Heart right ventricle (tissue), 16 donors: Measurements from ENCODE around the gene CPT1A. TPM values are rescaled to one million over a fixed set of nuclear protein-coding genes. Genes with fewer than 3 reads are reported as not detected.

Source experiments
- ATAC-seq, 8 donors: fragments of 200-7000 bp; cut with Tn5 transposase; one replicate each; pipeline ENCODE4 v1.9.1; 2020; ENCODE audit warnings: mild to moderate bottlenecking in 8 of 8, moderate library complexity in 8 of 8, moderate number of reproducible peaks in 1 of 8
- DNase-seq, 2 donors: peaks; one replicate each; pipeline ENCODE4 v3.0.0-alpha.2; 2020
- H3K27ac ChIP-seq, 10 donors: fragments of 200-600 bp; sonication (generic) in 2 of 10; one replicate each; pipeline versions ENCODE4 v1.5.0 to v1.8.0; 2020 to 2022; ENCODE audit warnings: mild to moderate bottlenecking in 3 of 10
- H3K27me3 ChIP-seq, 7 donors: fragments of 200-600 bp; one replicate each; pipeline ENCODE4 v1.8.0; 2021 to 2022; ENCODE audit warnings: mild to moderate bottlenecking in 2 of 7
- H3K36me3 ChIP-seq, 9 donors: fragments of 200-600 bp; sonication (generic) in 1 of 9; one replicate each; pipeline versions ENCODE4 v1.5.0 to v1.8.0; 2020 to 2022; ENCODE audit warnings: mild to moderate bottlenecking in 2 of 9
- H3K4me1 ChIP-seq, 9 donors: fragments of 200-600 bp; sonication (generic) in 1 of 9; one replicate each; pipeline versions ENCODE4 v1.5.0 to v1.8.0; 2020 to 2022; ENCODE audit warnings: mild to moderate bottlenecking in 4 of 9
- H3K4me3 ChIP-seq, 10 donors: fragments of 200-600 bp; sonication (generic) in 2 of 10; one replicate each; pipeline versions ENCODE4 v1.5.0 to v1.8.0; 2020 to 2022; ENCODE audit warnings: mild to moderate bottlenecking in 7 of 10, moderate library complexity in 2 of 10
- H3K9me3 ChIP-seq, 11 donors: fragments of 200-600 bp in 10 of 11; sonication (generic) in 2 of 11; one replicate each; pipeline versions ENCODE4 v1.5.0 to v1.8.0; 2013 to 2022; ENCODE audit warnings: mild to moderate bottlenecking in 2 of 11, control low read depth in 1 of 11, moderate library complexity in 1 of 11
- WGBS, 2 donors: extraction: QIAGEN DNeasy Blood & Tissue Kit; methylation state at CpG; one replicate each; pipeline ENCODE4 v1.1.7; 2013; ENCODE audit warnings: inconsistent platforms in 1 of 2; 5-methylcytosine and 5-hydroxymethylcytosine counted together
- intact Hi-C, 10 donors: fragments of 100-400 bp; cut with DNase I; formaldehyde crosslinking; loops; one replicate each; pipeline versions ENCODE4 v1.11.1 to v1.14.2; 2022
- polyA plus RNA-seq, 2 donors: library from polyadenylated mRNA; stranded (reverse); fragments of 200-250 nt; gene quantifications; one replicate each; pipeline ENCODE4 v1.2.3, GENCODE V29; 2013
- total RNA-seq, 10 donors: library from RNA; stranded (reverse); fragmentation: NEBNext Ultra II Directional in 3 of 10; extraction: Animal tissue kit (Norgen Biotek cat#: 25700) in 3 of 10; gene quantifications; one replicate each; pipeline versions ENCODE4 v1.2.1 to v1.2.4, GENCODE V29; 2021 to 2023
- TF ChIP-seq, protein P1 (sequence below), 9 donors: fragments of 200-600 bp; sonication (generic) in 2 of 9; IDR thresholded peaks; one replicate each; pipeline versions ENCODE4 v1.5.0 to v1.8.0; 2021 to 2022; ENCODE audit warnings: antibody characterized with exemption in 9 of 9, mild to moderate bottlenecking in 5 of 9, moderate library complexity in 1 of 9
- donor health status: Arrhythmogenic right ventricular cardiomyopathy.
- donor health status: ischemic (EF 13 %, LVEDD 7.1; RV severe dilation, severe dysfunction).
- donor health status: healthy with polysubstance abuse.
- donor health status: DM: no; HTN: yes; CAD: no.
- donor health status: DM: no; HTN: no; CAD: no.
- donor health status: ischemic (EF 25% LVEDD 6.9; RV normal size, moderate dysfunction).
- donor health status: ischemic (EF 25% LVEDD 5.7; RV mildly dilated, moderate dysfunction).
- donor health status: healthy.
- donor health status: DM: yes; HTN: yes; CAD: no.
- donor health status: Ischemic cardiomyopathy.
- donor health status: ischemic (EF 35%, LVEDD 5.7; RV mildly dilated, moderate dysfunction).
- donor health status: nonischemic (EF 11% LVEDD 7.7; RV severe dilation, severe dysfunction).
- donor health status: DM: yes; HTN: yes; CAD: no.
- donor health status: PGD.
- donor health status: ischemic (EF 29% LVEDD 5.4; RV normal size, mild dysfunction).
- donor health status: nonischemic (EF 23%, LVEDD 6.1; RV moderate dilation, normal function).

CPT1A gene
- total and polyA plus RNA-seq, 12 donors: 18.8 to 84.4 (median 44.2) TPM

DNA sequence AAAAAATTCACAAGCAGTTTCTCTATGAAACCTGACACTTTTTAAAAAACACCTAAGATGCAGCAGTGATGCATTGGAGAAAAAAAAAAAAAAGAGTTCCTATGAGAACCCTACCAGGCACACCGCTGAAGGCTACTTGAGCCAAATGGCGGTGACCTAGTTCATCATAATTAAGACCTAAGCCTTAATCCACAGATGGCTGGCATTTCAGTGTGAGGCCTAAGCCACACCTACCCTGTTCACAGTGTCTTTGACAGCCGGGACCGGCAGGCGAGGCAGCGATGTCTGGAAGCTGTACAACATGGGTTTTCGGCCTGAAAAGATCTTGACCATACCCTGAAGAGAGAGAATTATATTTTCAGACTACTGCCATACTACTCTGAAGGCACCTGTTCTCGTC is 38.0 kb downstream of the CPT1A start:
- H3K36me3 ChIP-seq: peaks cover 4 to 99% (median 52%) of the 10 kb centered on the region in 9 donors
- DNase-seq: no peak
- H3K4me3 ChIP-seq: no peak overlapping the region
- no peak overlapping the region for H3K27ac ChIP-seq
- no peaks in the 10 kb centered on the region for H3K9me3 ChIP-seq
- no peak for ATAC-seq
- no peaks in the 10 kb centered on the region for H3K27me3 ChIP-seq
- intact Hi-C loops: no loop called here
- TF ChIP-seq, protein P1, sequence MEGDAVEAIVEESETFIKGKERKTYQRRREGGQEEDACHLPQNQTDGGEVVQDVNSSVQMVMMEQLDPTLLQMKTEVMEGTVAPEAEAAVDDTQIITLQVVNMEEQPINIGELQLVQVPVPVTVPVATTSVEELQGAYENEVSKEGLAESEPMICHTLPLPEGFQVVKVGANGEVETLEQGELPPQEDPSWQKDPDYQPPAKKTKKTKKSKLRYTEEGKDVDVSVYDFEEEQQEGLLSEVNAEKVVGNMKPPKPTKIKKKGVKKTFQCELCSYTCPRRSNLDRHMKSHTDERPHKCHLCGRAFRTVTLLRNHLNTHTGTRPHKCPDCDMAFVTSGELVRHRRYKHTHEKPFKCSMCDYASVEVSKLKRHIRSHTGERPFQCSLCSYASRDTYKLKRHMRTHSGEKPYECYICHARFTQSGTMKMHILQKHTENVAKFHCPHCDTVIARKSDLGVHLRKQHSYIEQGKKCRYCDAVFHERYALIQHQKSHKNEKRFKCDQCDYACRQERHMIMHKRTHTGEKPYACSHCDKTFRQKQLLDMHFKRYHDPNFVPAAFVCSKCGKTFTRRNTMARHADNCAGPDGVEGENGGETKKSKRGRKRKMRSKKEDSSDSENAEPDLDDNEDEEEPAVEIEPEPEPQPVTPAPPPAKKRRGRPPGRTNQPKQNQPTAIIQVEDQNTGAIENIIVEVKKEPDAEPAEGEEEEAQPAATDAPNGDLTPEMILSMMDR (IDR thresholded peaks at IDR 0.05): no peak
- 86 to 92% methylated on average over 8 of the region's 8 CpGs for WGBS, 2 donors
- H3K4me1 ChIP-seq: peaks cover 0 to 4% (median 0%) of the 10 kb centered on the region in 9 donors

DNA sequence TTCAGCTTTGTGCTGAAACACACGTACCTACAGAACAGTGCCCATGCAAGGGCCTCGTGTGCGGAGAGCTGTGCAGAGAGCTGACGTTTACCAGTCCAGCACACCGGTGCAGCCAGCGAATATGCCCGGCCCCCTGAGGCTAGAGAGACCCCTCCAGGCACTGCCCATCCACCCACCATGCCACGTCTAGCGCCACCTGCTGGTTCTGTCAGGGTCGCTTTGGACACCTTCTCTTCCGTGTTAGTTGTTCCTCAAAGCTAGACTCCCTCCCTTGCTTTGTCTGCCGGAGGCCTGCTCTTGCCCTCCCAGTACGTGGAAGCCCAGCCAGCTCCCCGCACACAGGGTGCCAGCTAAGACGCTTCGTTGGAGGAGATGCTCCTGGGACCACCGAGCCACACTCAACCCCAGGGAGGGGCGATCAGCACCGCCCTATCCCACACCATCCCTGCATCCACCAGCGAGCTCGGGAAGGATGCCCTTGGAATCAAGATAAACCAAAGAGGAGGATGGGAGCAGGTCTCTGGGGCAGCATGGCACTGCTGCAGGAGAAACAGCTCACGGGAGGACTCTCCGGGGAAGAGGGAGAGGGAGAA is 43.4 kb downstream of the CPT1A start:
- ATAC-seq (peak in 4 of 8 donors; percentile 25 to 56 (median 42)), DNase-seq (peak in 1 of 2 donors; percentile 29)
- H3K27ac ChIP-seq: peak overlapping the region in 1 of 10 donors; percentile 0
- peaks cover 0 to 6% (median 0%) of the 10 kb centered on the region in 9 donors for H3K4me1 ChIP-seq
- no peaks in the 10 kb centered on the region for H3K9me3 ChIP-seq
- 69 to 71% methylated on average over 23 of the region's 23 CpGs for WGBS, 2 donors
- no peaks in the 10 kb centered on the region for H3K27me3 ChIP-seq
- intact Hi-C loops: no loop called here
- TF ChIP-seq, protein P1 (IDR thresholded peaks at IDR 0.05): peak; percentile 21 to 65 (median 61)
- no peak overlapping the region for H3K4me3 ChIP-seq
- peaks cover 0 to 100% (median 57%) of the 10 kb centered on the region in 9 donors for H3K36me3 ChIP-seq

DNA sequence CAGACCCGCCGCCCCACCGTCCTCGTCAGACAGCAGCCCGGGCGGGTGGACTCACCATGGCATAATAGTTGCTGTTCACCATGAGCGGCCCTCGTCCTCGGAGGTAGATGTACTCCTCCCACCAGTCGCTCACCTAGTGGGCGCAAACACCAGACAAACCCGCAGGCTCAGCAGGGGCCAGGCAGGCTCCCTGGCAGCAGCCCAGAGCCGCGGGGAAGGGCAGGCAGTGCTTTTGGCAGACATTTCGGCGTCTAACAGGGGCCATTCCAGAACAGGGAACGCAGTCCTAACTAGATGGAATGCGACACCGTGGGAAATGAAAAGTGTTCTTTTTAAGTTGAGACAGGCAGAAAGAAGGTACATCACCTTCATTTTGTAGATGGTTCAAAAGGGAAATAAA is 44.9 kb downstream of the CPT1A start:
- peak overlapping the region in 4 of 10 donors; percentile 1 to 58 (median 10) for H3K27ac ChIP-seq
- ATAC-seq (peak; percentile 58 to 86 (median 72)), DNase-seq (peak in 1 of 2 donors; percentile 64)
- H3K36me3 ChIP-seq: peaks cover 0 to 100% (median 57%) of the 10 kb centered on the region in 9 donors
- no peak overlapping the region for H3K4me3 ChIP-seq
- TF ChIP-seq, protein P1 (IDR thresholded peaks at IDR 0.05): no peak
- intact Hi-C loops: no loop called here
- H3K9me3 ChIP-seq: no peaks in the 10 kb centered on the region
- WGBS, 2 donors: 72 to 73% methylated on average over 19 of the region's 19 CpGs
- no peaks in the 10 kb centered on the region for H3K27me3 ChIP-seq
- H3K4me1 ChIP-seq: peaks cover 0 to 8% (median 0%) of the 10 kb centered on the region in 9 donors

DNA sequence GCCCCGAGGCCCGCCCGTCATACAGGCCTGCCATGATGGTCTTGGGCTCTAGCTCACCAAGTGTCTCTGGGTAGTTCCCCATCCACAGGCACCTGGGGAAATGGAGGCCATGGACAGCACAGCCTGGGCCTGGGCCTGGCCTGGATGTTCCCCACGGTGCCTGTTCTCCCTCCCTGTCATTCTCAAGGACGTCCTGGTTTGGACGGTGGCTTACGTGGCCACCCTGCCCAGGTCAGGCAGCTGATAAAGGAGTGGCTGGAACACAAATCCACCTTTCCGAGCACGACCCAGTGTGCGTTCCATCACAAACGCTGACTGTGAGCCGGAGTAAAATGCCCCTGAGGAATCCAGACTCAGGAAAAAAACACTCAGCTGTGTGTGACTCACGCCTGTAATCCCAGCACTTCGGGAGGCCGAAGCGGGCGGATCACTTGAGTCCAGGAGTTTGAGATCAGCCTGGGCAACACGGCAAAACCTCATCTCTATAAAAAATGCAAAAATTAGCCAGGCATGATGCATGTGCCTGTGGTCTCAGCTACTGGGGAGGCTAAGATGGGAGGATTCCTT is 49.2 kb downstream of the CPT1A start:
- Histone ChIP-seq H3K4me3 (no peak overlapping the region), H3K27me3 (no peaks in the 10 kb centered on the region), H3K9me3 (no peaks in the 10 kb centered on the region), H3K27ac (no peak overlapping the region), H3K4me1 (peaks cover 0 to 8% (median 0%) of the 10 kb centered on the region in 9 donors), H3K36me3 (peaks cover 0 to 99% (median 57%) of the 10 kb centered on the region in 9 donors)
- DNase-seq: no peak
- intact Hi-C loops: no loop called here
- peak in 3 of 8 donors; percentile 36 to 66 (median 66) for ATAC-seq
- WGBS, 2 donors: 85 to 87% methylated on average over 18 of the region's 18 CpGs
- TF ChIP-seq, protein P1 (IDR thresholded peaks at IDR 0.05): no peak
